SK-N-SH treated with all-trans-retinoic acid at 6 μM for 48 hours (cell line): ENCODE measurements around the gene NIP7.

Experiments
- ATAC-seq: fragments of 200-7000 bp; cut with Tn5 transposase; 3 replicates; pipeline ENCODE4 v1.9.1; 2020; ENCODE audit warnings: mild to moderate bottlenecking, moderate library complexity
- ARNTL ChIP-seq: fragments of 450-650 bp; formaldehyde crosslinking; IDR thresholded peaks from 2 replicates; pipeline ENCODE4 v1.5.0; 2020; ENCODE audit warnings: low read depth, mild to moderate bottlenecking, moderate library complexity, borderline replicate concordance
- BACH2 ChIP-seq: fragments of 250-450 bp; sonication (Bioruptor Pico); IDR thresholded peaks from 2 replicates; pipeline ENCODE4 v1.9.0; 2021; ENCODE audit warnings: mild to moderate bottlenecking, borderline replicate concordance
- CSDC2 ChIP-seq: fragments of 250-450 bp; sonication (Bioruptor Pico); IDR thresholded peaks from 2 replicates; pipeline ENCODE4 v1.5.0; 2020; ENCODE audit warnings: mild to moderate bottlenecking, moderate library complexity
- ESRRG ChIP-seq: fragments of 250-450 bp; sonication (Bioruptor Pico); IDR thresholded peaks from 2 replicates; pipeline ENCODE4 v1.6.1; 2021; ENCODE audit warnings: mild to moderate bottlenecking
- ISL1 ChIP-seq: fragments of 250-450 bp; sonication (Bioruptor Pico); IDR thresholded peaks from 2 replicates; pipeline ENCODE4 v2.1.2; 2022; ENCODE audit warnings: mild to moderate bottlenecking, moderate library complexity
- OSR1 ChIP-seq: fragments of 250-450 bp; sonication (Bioruptor Pico); IDR thresholded peaks from 2 replicates; pipeline ENCODE4 v1.8.0; 2022; ENCODE audit warnings: moderate library complexity, mild to moderate bottlenecking, inconsistent platforms
- PPARA ChIP-seq: fragments of 250-450 bp; sonication (Bioruptor Pico); IDR thresholded peaks from 2 replicates; pipeline ENCODE4 v1.5.0; 2020; ENCODE audit warnings: mild to moderate bottlenecking, borderline replicate concordance
- RARB ChIP-seq: fragments of 250-450 bp; sonication (Bioruptor Pico); IDR thresholded peaks from 2 replicates; pipeline ENCODE4 v1.8.0; 2021; ENCODE audit warnings: mild to moderate bottlenecking, moderate library complexity
- TCF4 ChIP-seq: fragments of 250-450 bp; sonication (Bioruptor Pico); IDR thresholded peaks from 2 replicates; pipeline ENCODE4 v1.8.0; 2021; ENCODE audit warnings: mild to moderate bottlenecking, moderate library complexity, borderline replicate concordance
- TOX ChIP-seq: fragments of 250-450 bp; sonication (Bioruptor Pico); IDR thresholded peaks from 2 replicates; pipeline ENCODE4 v1.8.0; 2021; ENCODE audit warnings: mild to moderate bottlenecking, moderate library complexity, borderline replicate concordance
- ZFP3 ChIP-seq: fragments of 250-450 bp; sonication (Bioruptor Pico); IDR thresholded peaks from 2 replicates; pipeline ENCODE4 v1.5.0; 2020; ENCODE audit warnings: mild to moderate bottlenecking, moderate library complexity
- ZFP30 ChIP-seq: fragments of 450-650 bp; formaldehyde crosslinking; IDR thresholded peaks from 2 replicates; pipeline ENCODE4 v1.5.0; 2022; ENCODE audit warnings: mild to moderate bottlenecking, moderate library complexity
- ZNF565 ChIP-seq: fragments of 450-650 bp; formaldehyde crosslinking; conservative IDR thresholded peaks from 2 replicates; pipeline ENCODE4 v1.5.0; 2020; ENCODE audit warnings: low read depth, mild to moderate bottlenecking, moderate library complexity
- ZNF8 ChIP-seq: fragments of 450-650 bp; formaldehyde crosslinking; IDR thresholded peaks from 2 replicates; pipeline ENCODE4 v1.5.0; 2020; ENCODE audit warnings: mild to moderate bottlenecking, moderate library complexity
- TF ChIP-seq, protein P1 (sequence below): fragments of 250-450 bp; sonication (Bioruptor Pico); IDR thresholded peaks from 2 replicates; pipeline ENCODE4 v1.5.0; 2020; ENCODE audit warnings: mild to moderate bottlenecking, moderate library complexity
- TF ChIP-seq, protein P2 (sequence below): fragments of 250-450 bp; sonication (Bioruptor Pico); IDR thresholded peaks from 2 replicates; pipeline ENCODE4 v1.5.1; 2021; ENCODE audit warnings: mild to moderate bottlenecking, moderate library complexity
- TF ChIP-seq, protein P3 (sequence below): fragments of 250-450 bp; sonication (Bioruptor Pico); IDR thresholded peaks from 2 replicates; pipeline ENCODE4 v1.8.0; 2021; ENCODE audit warnings: low read depth, mild to moderate bottlenecking, moderate library complexity, borderline replicate concordance
- TF ChIP-seq, protein P4 (sequence below): fragments of 250-450 bp; sonication (Bioruptor Pico); IDR thresholded peaks from 2 replicates; pipeline ENCODE4 v1.8.0; 2020; ENCODE audit warnings: mild to moderate bottlenecking, moderate library complexity, borderline replicate concordance

NIP7 gene

DNA sequence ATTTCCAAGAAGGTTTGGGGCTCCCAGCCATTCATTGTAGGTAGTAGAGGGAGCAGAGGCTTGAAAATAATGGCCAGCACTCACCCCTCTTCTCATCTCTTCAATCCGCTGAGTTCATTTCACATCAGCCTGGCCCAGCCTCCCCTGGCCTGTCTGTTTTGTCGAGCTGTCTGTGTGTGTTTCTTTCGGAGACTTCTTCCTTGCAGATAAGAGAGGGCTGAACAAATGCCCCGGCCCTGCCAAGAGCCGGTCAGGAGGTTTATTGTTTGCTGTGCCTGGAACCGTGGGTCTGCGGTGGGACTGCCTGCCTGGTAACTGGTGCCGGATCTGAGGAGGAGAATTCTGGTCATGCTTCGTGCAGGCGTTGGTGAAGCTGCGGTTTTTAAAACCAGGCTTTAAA is 25.0 kb upstream of the NIP7 start:
- ATAC-seq, result no peak
- TF ChIP-seq ZFP30 (CRISPR knock-in tag), result no peak
- TF ChIP-seq, protein P1, sequence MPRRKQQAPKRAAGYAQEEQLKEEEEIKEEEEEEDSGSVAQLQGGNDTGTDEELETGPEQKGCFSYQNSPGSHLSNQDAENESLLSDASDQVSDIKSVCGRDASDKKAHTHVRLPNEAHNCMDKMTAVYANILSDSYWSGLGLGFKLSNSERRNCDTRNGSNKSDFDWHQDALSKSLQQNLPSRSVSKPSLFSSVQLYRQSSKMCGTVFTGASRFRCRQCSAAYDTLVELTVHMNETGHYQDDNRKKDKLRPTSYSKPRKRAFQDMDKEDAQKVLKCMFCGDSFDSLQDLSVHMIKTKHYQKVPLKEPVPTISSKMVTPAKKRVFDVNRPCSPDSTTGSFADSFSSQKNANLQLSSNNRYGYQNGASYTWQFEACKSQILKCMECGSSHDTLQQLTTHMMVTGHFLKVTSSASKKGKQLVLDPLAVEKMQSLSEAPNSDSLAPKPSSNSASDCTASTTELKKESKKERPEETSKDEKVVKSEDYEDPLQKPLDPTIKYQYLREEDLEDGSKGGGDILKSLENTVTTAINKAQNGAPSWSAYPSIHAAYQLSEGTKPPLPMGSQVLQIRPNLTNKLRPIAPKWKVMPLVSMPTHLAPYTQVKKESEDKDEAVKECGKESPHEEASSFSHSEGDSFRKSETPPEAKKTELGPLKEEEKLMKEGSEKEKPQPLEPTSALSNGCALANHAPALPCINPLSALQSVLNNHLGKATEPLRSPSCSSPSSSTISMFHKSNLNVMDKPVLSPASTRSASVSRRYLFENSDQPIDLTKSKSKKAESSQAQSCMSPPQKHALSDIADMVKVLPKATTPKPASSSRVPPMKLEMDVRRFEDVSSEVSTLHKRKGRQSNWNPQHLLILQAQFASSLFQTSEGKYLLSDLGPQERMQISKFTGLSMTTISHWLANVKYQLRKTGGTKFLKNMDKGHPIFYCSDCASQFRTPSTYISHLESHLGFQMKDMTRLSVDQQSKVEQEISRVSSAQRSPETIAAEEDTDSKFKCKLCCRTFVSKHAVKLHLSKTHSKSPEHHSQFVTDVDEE (CRISPR knock-in tag), result no peak
- TF ChIP-seq, protein P2, sequence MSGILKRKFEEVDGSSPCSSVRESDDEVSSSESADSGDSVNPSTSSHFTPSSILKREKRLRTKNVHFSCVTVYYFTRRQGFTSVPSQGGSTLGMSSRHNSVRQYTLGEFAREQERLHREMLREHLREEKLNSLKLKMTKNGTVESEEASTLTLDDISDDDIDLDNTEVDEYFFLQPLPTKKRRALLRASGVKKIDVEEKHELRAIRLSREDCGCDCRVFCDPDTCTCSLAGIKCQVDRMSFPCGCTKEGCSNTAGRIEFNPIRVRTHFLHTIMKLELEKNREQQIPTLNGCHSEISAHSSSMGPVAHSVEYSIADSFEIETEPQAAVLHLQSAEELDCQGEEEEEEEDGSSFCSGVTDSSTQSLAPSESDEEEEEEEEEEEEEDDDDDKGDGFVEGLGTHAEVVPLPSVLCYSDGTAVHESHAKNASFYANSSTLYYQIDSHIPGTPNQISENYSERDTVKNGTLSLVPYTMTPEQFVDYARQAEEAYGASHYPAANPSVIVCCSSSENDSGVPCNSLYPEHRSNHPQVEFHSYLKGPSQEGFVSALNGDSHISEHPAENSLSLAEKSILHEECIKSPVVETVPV (CRISPR knock-in tag), result no peak
- no peak for TF ChIP-seq ESRRG (CRISPR knock-in tag)
- no peak for TF ChIP-seq CSDC2 (CRISPR knock-in tag)
- TF ChIP-seq RARB (CRISPR knock-in tag), result no peak
- TF ChIP-seq, protein P3, sequence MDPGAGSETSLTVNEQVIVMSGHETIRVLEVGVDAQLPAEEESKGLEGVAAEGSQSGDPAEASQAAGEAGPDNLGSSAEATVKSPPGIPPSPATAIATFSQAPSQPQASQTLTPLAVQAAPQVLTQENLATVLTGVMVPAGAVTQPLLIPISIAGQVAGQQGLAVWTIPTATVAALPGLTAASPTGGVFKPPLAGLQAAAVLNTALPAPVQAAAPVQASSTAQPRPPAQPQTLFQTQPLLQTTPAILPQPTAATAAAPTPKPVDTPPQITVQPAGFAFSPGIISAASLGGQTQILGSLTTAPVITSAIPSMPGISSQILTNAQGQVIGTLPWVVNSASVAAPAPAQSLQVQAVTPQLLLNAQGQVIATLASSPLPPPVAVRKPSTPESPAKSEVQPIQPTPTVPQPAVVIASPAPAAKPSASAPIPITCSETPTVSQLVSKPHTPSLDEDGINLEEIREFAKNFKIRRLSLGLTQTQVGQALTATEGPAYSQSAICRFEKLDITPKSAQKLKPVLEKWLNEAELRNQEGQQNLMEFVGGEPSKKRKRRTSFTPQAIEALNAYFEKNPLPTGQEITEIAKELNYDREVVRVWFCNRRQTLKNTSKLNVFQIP (CRISPR knock-in tag), result no peak
- TF ChIP-seq TOX (CRISPR knock-in tag), result no peak

DNA sequence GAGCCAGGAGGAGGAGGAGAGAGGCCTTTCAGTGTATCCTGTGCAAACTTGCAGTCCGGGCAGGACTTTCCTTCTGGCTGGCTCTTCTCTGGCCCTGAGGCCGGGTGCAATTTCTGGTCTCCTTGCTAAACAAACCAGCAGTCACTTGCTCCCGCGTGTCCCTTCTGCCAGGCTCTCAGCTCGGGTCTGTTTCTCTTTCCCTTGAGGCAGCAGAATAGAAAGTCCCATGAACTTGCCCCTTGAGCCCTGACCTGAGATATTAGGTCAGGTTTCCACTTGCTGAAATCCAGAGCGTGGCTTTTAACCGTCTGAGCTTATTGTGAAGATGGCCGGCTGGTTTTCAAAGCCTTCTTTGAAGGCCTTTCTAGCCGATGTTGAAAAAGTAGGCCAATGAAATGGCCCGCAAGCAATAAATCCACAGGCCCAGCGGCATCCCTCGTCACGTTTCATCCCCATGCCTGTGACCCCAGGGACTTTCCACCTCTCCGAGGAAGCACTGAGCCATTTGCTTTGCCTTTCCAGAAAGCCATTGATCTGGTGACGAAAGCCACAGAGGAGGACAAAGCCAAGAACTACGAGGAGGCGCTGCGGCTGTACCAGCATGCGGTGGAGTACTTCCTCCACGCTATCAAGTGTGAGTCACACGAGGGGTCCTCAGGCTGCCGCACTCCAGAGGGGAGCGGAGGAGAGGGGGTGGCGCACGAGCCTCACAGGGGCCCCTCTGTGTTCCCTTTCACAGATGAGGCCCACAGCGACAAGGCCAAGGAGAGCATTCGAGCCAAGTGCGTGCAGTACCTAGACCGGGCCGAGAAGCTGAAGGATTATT is 23.9 kb upstream of the NIP7 start:
- TF ChIP-seq, protein P1 (CRISPR knock-in tag), result no peak
- TF ChIP-seq ARNTL (CRISPR knock-in tag) (no peak), ISL1 (no peak), ZNF565 (CRISPR knock-in tag) (no peak), BACH2 (no peak)
- TF ChIP-seq, protein P3 (CRISPR knock-in tag), result no peak
- no peak for ATAC-seq

DNA sequence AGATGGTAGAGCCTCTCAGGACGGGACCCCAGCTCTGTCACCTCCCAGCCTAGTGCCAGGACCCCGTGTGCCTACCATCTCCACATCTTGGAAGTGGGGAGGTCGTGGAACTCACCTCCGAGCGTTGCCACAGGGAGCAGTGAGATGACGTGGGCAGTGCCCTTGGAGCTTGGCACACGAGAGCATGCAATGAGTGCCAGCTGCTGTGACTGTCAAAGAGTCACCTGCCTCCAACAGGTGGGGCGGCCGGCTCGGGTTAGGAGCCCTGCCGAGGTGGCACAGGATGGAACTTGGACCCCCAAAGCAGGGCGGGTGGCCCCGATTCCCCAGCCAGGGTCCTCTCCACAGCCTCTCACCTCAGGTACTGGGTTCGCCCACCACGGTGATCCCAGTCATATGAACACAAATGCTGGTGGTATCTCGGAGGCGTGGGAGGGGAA is 23.0 kb upstream of the NIP7 start:
- ATAC-seq, result no peak
- TF ChIP-seq PPARA (no peak), ESRRG (CRISPR knock-in tag) (no peak), ZFP3 (CRISPR knock-in tag) (no peak), BACH2 (no peak), ZNF8 (CRISPR knock-in tag) (no peak), ISL1 (no peak), TCF4 (CRISPR knock-in tag) (no peak), OSR1 (CRISPR knock-in tag) (no peak)
- TF ChIP-seq, protein P4, sequence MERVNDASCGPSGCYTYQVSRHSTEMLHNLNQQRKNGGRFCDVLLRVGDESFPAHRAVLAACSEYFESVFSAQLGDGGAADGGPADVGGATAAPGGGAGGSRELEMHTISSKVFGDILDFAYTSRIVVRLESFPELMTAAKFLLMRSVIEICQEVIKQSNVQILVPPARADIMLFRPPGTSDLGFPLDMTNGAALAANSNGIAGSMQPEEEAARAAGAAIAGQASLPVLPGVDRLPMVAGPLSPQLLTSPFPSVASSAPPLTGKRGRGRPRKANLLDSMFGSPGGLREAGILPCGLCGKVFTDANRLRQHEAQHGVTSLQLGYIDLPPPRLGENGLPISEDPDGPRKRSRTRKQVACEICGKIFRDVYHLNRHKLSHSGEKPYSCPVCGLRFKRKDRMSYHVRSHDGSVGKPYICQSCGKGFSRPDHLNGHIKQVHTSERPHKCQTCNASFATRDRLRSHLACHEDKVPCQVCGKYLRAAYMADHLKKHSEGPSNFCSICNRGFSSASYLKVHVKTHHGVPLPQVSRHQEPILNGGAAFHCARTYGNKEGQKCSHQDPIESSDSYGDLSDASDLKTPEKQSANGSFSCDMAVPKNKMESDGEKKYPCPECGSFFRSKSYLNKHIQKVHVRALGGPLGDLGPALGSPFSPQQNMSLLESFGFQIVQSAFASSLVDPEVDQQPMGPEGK, result no peak
- TF ChIP-seq, protein P1 (CRISPR knock-in tag), result no peak
- TF ChIP-seq, protein P2 (CRISPR knock-in tag), result no peak
